GM12801 (cell line): Measurements from ENCODE around the gene NRP1.

Source experiments
- TF ChIP-seq, protein P1 (sequence below): IDR thresholded peaks from one replicate; pipeline ENCODE4 v1.5.1; 2011; ENCODE audit warnings: control low read depth; ENCODE audit not compliant: insufficient read length; ENCODE audit errors: extremely low read depth

The NRP1 gene

DNA sequence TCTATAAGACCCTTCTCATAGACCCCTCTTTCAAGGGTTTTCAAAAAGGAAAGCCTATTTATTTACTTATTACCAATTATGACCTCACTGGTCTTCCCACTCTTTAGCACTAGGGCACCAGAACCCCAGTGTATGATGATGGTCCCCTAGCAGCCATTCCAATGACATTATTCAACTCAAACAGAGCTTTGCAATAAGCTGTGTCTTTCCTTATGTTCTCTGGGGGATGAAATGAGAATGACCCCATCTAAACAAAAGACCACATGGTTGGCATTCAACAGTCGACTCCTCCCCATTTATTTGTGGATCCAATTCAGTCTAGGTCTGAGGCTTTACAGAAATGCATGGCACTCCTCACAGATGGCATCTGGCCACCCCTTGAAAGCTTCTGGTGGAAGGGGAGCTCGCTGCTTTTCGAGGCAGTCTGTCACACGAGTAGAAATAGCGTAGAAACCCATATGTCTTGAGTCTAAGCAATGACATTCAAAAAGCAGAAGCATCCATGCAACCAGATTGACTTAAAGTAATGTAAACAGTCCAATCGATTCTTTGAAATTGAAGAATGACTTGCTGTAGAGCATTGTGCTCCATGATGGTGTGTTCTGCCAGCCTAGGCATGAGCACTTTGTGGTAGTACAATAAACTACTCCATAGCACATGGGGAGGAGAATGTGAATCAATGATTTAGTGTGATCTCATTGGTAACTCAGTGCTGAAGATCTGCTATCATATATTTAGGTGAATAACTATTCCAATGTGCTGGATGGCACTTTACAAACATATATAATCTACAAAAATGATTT is 29.8 kb downstream of the NRP1 start:
- TF ChIP-seq, protein P1, sequence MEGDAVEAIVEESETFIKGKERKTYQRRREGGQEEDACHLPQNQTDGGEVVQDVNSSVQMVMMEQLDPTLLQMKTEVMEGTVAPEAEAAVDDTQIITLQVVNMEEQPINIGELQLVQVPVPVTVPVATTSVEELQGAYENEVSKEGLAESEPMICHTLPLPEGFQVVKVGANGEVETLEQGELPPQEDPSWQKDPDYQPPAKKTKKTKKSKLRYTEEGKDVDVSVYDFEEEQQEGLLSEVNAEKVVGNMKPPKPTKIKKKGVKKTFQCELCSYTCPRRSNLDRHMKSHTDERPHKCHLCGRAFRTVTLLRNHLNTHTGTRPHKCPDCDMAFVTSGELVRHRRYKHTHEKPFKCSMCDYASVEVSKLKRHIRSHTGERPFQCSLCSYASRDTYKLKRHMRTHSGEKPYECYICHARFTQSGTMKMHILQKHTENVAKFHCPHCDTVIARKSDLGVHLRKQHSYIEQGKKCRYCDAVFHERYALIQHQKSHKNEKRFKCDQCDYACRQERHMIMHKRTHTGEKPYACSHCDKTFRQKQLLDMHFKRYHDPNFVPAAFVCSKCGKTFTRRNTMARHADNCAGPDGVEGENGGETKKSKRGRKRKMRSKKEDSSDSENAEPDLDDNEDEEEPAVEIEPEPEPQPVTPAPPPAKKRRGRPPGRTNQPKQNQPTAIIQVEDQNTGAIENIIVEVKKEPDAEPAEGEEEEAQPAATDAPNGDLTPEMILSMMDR = no peak

DNA sequence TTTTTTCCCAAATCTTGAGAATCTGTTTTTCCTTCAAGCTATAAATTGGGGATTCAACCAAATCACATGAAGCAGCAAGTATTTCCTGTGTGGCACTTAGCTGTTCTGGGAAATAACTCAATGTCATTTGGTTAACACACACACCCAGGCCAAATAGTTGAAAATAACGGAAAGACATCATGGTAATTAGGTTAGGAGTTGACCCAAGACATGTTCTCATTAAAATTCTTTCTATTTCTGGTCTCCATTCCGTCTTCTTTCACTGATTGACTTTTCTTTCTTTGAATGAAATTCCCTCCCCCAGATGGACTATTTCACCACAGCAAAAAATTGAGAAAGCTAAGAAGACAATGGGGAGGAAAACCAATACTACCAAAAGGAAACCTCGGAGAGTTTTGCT is 30.5 kb downstream of the NRP1 start:
- TF ChIP-seq, protein P1 = no peak

DNA sequence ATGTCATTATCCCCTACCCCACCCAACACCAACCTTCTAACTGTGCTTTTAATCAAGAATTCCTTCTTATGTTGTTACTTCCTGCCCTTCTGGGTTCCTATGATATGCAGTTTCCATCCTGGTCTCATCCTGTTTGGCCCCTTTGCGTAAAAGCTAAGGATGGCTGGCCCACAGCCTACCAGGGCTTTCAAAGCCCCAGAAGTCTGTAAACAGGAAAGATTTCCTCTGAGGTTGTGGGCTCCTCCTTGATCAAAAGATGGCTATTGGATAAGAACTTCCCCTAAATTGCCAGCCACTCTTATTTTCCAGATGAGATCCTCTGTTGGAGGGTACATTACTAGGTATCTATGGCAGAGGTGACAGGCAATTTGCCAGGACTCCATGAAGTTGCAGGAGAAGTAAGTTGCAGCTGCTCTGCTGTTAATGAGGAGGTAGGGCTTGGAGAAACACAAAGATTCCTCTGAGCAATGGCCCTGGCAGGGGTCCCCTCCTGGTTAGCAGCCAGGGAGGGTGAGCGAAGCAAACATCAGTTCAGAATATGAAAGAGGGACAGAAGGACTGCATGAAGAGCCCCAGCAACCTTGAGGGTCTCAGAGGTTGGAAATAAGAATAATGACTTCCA is 32.1 kb downstream of the NRP1 start:
- TF ChIP-seq, protein P1 = no peak

DNA sequence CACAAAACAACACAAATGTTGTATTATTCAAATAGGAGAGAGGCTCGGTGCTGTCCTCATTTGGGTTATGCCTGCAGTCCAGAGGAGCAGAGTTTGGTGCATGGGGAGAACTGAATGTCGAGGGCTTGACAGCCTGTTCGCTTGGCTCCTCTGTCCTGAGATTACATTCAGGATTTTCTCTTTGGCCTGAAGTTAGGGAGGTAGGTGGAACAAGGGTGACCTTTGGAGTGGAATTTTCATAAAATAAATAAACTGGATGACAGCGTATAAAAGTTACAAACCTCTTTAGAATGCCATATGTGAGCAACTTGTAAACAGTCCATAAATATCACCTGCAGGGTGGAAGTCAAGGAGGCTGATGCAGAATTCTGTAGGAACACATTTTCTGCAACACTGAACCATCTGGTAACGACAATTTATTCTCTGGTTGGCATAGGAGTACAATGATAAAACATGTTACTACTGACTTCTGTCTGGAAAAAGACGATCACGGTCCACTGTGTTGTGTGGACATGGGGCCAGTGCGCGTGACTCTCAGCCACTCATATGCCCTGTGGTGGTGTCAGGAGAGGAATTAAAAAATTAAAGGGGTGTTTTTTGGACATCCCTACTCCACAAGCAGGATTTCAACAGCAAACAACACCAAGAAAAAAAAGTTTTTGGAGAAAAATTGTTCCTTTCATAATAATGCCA is 33.2 kb downstream of the NRP1 start:
- TF ChIP-seq, protein P1 = no peak

DNA sequence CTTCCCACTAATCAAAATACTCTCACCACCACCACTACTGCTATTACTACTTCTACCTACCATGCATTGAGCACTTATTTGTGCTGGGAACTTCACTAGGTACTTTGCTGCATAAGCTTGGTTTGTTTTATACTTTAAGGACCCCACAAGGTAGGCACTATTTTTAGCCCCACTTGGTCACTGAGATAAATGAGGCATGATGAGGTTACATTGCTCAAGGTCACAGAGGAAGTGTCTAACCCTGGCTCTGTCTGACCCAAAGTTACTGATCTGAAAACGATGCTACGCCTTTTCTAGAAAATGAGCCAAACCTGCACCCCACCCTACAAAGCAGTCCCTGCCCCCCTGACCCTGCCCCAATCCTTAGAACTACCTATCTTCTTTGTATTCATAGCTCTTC is 35.6 kb downstream of the NRP1 start:
- TF ChIP-seq, protein P1 = no peak

DNA sequence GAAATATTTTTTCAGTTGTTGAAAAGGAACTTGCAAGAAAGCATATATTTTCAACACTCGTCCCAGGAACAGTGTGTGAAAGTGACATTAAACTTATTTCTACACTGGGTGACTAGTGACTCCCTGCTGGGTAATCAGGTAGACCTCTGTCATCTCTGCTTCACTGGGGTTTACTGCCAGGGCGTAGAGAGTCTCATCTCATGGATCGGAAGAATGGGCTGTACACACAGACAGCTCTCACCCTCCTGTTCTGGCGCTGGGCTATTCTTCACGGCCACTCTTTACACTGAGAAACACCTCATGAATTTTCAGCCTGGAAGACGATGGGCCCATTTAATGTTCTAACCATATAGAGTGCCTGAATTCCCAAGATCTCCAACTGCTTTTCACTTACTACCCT is 36.4 kb downstream of the NRP1 start:
- TF ChIP-seq, protein P1 = no peak

DNA sequence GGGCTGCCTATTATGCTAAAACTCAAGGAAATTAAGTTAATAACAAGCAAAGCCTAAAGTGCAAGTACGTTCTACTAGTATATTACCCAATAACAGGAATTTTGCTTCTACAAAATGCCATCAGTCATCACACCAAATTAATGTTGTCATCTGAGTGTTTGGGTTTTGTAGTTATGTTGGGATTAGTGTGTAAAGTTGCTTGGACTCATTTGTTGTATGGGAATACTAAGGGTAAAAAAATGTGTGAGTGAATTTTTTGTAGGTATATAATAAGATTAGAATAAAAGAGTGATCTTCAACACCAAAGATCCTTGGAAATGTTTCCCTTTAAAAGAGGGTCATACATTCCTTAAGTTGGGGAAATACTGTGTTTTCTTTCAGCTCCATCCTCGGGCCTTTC is 38.6 kb downstream of the NRP1 start:
- TF ChIP-seq, protein P1 = no peak
